Limb (tissue), 2 donors: ENCODE data around the gene C19orf38.
"Not testable (repeated sequence)": the region's sequence is repeated elsewhere in the genome, so short reads cannot be mapped to it uniquely, and the experiment has no call there.

Source experiments
- DNase-seq, 2 donors: peaks; one replicate each; pipeline ENCODE4 v3.0.0-alpha.2; 2016; ENCODE audit errors: extremely low spot score in 2 of 2

The C19orf38 gene

DNA sequence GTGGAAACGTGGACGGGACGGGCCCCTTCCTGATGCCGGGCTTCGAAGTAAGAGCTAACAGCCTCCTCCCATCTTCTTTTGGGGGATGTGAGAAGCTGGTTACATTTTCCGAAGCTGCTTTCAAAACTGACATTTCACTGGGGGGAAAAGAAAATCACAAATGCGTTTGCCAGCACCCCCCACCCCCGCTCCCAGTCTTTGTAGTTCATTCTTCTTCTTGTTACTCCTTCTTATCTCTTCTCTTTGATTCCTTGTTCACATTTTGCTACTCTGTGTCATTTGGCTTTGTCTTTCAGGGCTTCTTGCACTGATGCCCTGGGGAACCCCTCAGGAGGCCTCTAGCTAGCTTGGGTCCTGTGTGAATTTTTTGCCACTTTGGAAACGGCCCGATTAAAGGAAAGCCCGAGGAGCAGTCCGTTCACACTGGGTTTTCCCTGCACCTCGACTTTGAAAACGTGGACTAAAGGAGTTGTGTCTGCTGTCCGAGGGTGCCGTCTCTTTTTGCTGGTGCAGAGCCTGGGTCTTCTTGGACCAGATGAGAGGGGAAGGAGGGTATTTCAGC is 24.4 kb downstream of the C19orf38 start:
- no peak for DNase-seq

DNA sequence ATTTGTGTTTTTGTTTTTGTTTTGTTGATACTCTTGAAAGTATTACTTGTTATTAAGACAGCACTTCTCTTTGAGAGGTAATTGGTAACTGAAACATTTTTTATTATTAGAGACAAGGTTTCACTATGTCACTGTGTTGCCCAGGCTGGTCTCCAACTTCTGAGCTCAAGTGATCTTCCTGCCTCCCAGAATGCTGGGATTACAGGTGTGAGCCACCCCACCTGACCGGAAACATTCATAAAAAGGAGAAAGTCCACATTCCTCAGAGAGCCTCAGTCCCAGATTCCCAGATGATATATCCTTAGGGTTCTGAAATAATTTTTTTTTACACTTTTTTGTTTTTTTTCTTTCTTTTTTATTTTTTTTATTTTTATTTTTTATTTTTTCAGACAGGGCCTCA is 25.8 kb downstream of the C19orf38 start:
- no peak for DNase-seq

DNA sequence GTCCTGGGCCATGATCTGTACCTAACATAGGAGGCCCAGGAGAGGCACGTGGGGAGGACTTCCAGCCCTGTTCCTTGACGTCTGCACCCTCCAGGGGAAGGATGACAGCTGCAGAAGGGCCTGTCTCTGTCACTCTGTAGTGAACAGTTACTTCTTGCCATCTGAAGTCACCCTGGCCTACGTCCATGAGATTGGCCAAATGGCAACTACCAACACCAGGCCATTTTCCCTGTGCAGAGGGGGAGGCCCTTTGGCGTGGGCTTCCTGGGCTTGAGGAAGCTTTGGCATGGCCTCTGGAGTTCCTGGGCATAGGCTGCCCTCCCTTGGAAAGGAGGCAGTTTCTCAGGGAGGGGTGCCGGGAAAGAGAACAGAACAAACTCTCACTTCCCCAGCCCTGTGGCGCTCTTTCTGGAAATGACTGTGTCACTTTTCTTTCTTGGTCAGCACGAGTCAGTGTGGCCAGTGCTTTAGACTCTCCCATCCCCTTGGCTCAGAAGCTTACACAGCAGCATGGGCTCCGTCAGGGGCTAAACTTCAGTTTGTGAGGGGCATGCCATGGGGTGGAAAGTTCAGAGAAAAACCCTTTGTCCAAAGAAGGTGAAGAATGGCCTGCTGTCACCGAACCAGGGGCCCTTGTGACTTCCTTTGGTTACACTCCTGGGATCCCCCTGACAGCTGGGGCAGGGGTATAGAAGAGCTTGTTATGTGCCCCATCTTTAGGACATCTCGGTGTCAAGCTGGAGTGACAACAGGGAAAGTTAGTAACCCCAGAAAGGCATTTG is 28.4 kb downstream of the C19orf38 start:
- no peak for DNase-seq

GRCh38 chr19:10877608-10878007 is 29.4 kb downstream of the C19orf38 start:
- not testable (repeated sequence) for DNase-seq

- DNase-seq, result no peak
Measured at GRCh38 chr19:10878253-10878652, 30.0 kb downstream of the C19orf38 start.

DNA sequence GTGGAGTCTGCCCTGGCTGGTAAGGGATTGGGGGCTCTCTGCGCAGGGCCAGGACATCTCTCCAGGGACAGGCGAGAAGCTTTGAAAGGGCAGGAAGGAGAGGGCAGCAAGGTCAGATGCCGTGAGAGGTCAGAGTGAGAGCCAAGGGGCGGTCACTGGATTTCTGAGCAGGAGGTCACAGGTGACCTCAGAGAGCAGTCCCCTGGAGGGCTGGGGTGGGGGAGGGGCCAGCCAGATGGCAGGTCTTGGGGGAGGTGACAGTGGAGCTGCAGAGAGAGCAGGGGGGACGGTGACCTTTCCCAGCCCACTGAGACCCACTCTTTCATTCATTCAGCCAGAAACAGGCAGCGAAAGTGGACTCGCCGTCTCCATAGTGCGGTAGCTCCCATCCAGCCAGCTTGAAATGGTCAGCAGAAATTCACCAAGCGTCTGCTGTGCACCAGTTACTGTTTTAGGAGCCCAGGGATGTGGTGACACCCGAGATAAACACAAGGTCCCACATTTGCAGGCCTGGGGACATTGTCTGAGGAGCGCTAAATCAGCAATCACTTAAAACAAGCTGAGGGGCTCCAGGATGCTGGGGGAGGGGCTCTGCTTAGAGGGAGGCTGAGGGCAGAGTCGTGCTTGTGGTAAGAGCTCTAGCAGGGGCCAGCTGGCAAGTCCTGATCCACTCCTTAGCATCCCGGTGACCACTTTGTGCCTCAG is 33.3 kb downstream of the C19orf38 start:
- DNase-seq, result no peak

DNA sequence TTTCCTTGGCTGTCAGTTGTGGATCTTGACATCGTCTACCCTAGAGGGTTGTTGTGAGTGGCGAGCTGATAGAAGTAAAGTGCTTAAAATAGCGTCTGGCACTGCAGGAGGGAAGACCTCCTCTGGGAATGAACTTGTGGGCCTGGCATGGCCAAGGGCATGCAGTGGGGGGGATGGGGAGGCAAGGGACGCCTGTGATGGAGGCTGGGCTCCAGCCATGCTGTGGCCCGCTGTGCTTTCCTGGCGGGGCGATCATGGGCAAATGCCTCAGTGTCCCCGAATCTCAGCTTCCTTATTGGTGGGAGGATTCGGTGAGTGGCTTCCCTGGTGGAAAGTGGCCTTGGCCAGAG is 33.9 kb downstream of the C19orf38 start:
- DNase-seq, result no peak

DNA sequence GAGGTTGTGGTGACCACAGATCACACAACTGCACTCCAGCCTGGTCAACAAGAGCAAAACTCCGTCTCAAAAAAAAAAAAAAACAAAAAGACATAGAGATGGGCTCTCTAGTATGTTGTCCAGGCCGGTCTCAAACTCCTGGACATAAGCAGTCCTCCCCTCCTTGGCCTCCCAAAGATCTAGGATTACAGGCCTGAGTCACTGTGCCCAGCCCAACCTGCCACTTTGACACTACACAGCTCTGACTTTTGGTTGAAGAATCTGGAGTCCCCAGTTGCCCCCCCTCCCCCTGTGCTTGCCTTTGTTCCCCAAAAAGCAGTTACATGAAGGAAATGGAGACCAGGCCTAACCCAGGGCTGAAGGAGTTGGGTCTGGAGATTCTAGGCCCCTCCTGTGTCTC is 36.1 kb downstream of the C19orf38 start:
- no peak for DNase-seq

DNA sequence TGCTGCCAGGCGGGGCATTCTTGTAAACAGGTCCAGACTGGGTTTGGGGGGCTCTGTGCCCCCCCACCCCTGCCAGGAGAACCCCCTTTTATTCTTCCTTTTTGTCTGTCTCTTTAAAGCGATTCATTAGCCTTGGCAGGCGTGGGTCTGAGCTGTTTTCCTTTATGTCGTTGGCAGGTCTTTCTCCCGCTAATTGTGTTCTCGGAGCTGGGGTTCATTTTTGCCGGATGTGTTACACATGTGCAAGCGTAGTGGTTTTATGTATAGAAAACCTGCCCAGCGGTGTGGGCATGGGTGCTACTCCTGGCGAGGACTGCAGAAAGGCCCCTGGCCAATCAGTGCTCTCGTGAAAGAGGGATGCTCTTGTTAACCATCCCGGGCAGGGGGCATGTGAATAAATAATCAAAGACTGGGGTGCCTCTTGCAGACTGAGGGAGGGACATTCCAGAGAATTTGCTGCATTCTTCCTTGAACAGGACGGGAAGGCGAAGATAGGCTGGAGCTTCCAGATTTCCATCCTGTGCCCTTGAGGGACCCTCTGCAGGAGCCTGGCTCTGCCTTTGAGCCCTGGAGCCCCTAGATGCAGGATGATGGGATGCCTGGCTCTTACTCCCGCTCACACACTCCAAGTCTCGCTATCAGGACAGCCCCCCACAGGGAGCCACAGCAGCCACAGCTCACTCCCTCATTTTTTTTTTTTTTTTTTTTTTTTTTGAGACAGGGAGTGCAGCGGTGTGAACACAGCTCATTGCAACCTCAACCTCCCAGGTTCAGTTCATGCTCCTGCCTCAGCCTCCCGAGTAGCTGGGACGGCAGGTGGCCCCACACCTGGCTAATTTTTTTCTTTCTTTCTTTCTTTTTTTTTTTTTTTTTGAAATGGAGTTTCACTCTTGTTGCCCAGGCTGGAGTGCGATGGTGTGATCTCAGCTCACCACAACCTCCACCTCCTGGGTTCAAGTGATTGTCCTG is 37.3 kb downstream of the C19orf38 start:
- no peak for DNase-seq

DNA sequence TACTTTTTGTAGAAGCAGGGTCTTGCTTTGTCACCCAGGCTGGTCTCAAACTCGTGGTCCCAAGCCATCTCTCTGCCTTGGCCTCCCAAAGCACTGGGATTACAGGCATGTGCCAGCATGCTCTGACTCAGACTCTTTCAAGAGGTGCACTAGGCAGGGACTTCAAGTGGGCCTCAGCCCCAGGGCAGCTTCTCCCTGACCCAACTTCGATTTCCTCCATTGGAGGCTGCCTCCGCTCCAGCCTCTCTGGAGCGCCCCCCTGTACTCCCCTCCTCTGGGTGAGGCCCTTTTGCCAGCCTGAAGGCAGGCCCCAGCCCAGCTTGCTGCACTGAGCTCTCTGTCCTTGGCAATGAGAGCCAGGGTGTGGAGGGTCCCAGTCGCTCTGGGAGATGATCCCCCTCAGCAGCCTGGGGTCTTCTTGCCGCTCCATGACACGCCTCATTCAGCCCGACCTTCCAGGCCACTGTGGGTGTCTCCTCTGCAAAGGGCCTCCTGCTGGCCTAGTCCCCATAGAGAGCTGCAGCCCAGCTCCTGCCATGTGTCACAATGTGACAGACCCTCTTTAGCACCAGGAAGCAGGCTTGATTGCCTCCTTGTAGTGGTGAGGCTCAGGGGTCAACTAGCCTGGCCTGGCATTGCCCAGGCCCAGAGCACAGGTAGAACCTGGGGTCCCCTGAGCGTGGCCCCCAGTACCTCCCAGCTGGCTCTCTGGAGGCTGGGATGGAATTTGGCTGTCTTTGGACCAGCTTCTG is 39.6 kb downstream of the C19orf38 start:
- DNase-seq, result no peak

DNA sequence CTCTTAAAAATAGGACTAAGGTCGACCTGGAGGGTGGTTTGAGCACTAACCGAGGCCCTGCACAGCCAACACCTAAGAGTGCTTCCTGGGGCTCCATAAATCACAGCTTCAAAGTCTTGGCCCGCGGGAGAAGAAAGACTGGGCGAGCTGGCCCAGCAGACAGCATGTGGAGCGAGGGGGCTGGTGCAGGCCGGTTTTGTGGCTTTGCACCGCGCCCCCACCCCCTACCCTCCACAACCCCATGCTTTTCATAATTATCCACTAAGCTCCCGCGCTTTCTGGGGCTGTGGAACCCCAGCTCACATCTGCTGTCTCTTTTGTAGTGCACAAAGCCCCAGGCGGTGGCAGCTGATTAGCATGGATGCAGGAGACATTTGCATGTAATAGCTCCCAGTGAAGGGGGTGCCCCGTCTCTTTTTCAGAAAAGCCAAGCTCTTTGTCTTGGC is 40.2 kb downstream of the C19orf38 start:
- DNase-seq, result no peak

GRCh38 chr19:10889880-10890279 is 41.7 kb downstream of the C19orf38 start:
- no peak for DNase-seq

GRCh38 chr19:10891405-10892086 is 43.3 kb downstream of the C19orf38 start:
- peak in 1 of 2 donors; percentile 68 for DNase-seq

GRCh38 chr19:10892256-10892655 is 44.0 kb downstream of the C19orf38 start:
- peak in 1 of 2 donors; percentile 18 for DNase-seq

DNA sequence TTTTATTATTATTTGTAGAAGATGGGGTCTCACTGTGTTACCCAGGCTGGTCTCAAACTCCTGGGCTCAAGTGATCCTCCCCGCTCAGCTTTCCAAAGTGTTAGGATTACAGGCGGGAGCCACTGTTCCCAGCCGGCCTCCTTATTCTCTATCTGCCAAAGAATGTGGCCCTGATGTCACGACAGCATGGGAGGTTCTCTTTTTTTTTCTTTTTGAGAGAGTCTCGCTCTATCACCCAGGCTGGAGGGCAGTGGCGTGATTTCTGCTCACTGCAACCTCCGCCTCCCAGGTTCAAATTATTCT is 46.6 kb downstream of the C19orf38 start:
- DNase-seq, result no peak

GRCh38 chr19:10895363-10895762 is 47.1 kb downstream of the C19orf38 start:
- DNase-seq, result no peak

GRCh38 chr19:10895920-10896319 is 47.7 kb downstream of the C19orf38 start:
- DNase-seq, result no peak

GRCh38 chr19:10896851-10897526 is 48.8 kb downstream of the C19orf38 start:
- no peak for DNase-seq

GRCh38 chr19:10898633-10899032 is 50.4 kb downstream of the C19orf38 start:
- no peak for DNase-seq

- peak in 1 of 2 donors; percentile 37 for DNase-seq
Measured at GRCh38 chr19:10899151-10899653, 51.0 kb downstream of the C19orf38 start.
